GM12892 (cell line): Measurements from ENCODE around the gene CYP27C1.

Experiments used
- POLR2A ChIP-seq: IDR thresholded peaks from 2 replicates; pipeline ENCODE4 v1.6.1; 2011; ENCODE audit warnings: low read depth, low read length, control low read depth
- POLR2AphosphoS5 ChIP-seq: IDR thresholded peaks from 2 replicates; pipeline ENCODE4 v1.6.1; 2011; ENCODE audit warnings: low read depth, low read length, control low read depth
- TAF1 ChIP-seq: IDR thresholded peaks from 2 replicates; pipeline ENCODE4 v1.6.1; 2011; ENCODE audit warnings: low read depth, mild to moderate bottlenecking, control low read depth, low read length, borderline replicate concordance

DNA sequence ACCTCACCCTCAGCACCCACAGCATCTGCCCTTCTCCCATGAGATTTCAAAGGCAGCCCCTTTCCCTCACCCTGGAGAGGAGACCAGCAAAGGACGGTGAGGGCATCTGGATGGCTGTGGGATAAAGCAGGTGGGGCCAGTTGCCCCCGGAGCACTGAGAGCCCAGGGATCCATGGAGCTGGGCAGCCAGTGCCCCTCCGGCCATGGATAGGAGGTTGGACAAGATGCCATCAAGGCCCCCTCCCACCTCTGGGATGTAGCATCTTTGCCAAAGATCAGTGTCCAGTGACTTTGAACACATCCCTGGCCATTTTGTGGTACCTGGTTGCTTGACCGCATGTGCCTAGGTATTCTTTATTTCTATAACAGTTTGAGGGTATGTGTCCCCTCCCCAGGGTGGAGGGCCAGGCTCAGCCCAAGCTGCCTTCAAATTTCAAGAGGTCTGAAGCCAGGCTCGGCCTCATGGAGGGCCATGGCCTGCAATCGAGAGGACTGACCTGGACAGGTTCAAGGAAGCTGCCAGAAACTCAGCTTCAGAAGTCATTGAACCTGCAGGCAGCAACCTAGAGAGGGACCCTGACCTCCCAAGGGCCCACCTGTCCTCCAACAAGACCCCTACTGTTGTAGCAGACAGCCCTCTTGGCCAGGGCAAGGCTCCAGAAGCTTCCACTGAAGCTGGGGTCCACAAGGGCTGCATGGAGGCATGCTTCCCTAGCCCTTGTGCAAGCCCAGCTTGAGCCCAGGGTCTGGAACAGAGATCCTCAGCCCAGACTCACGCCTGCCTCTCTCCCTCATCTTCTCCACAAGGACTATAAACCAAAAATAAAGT, 57.6 kb downstream of the CYP27C1 start:
- no peak for TF ChIP-seq TAF1
- no peak for TF ChIP-seq POLR2A
- TF ChIP-seq POLR2AphosphoS5 = no peak
